GM21515 (cell line): ENCODE data around the gene FHAD1.

Experiments used
- ATAC-seq: cut with Tn5 transposase; IDR thresholded peaks from one replicate; pipeline ENCODE4 v1.9.1; 2021; ENCODE audit not compliant: unreplicated experiment

Gene FHAD1

DNA sequence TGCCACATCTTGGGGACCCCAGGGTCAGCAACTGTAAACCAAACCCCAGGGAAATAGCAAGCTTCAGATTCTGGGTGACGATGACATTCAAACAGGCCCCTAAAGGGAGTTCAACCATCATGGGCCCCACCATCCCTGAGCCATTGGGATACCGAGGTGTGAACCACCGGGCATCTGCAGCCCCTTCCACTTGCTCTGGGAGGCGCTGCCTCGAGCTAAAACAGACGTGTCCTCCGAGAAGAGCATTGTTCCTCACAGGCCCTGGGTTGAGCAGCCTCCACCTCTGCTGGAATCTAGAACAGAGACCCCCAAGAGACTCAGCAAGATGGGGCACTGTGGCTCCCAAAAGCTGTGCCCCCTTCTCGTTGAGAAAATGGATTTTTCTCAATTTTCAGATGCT lies 143.6 kb downstream of the FHAD1 start:
- ATAC-seq: no peak

DNA sequence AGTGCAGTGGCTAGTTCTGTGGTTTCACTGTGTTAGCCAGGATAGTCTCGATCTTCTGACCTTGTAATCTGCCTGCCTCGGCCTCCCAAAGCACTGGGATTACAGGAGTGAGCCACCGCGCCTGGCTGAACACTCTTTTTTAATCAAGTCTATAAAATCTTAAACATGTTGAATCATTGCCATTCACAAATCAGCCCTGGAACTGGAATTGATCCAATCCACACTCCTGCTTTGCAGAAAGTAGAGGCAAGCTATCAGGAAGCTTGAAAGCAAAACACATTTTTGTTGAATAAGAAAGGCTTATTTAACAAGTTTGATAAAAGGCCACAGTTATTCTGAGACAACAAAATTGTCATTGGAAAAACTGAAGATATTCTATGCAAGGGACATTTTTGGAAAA lies 144.3 kb downstream of the FHAD1 start:
- ATAC-seq: no peak

- ATAC-seq: no peak
Observed at GRCh38 chr1:15393475-15394257, 146.6 kb downstream of the FHAD1 start.

DNA sequence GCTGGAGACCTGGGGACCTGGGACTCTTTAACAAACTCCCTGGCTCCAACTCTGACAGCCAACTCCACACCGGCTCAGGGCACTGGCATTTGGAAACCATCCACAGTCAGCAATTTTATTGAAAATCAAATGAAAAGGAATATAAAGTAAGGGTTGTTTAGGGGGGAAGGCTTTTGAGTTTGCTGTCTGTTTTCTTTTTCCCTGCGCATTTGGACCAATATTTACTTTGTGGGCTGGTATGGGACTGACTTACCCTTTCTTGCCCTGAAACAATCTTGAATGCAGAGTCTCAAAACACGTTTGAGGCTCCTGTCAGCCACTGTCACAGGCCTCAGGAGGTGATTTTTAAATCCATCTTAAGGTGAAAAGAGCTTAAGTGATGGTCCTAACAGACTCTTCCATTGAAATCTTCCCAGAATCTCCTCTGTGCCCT lies 147.3 kb downstream of the FHAD1 start:
- no peak for ATAC-seq

DNA sequence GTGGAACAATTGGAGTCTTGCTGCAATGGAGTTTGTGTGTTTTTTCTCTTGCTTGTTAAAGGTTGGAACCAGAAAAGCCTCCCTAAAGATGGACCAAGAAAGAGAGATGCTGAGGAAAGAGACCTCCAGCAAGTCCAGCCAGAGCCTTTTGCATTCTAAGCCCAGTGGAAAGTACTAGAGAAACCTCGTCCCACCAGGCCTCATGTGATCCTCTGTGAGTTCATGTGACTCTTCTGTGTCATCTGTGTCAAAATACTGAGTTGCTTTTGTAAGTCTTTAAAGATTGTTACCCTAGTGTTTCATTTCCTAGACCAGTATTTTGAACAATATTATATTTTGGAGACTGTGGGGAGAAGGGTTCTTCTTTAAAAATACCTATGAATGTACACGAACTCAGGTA lies 150.2 kb downstream of the FHAD1 start:
- no peak for ATAC-seq

- ATAC-seq: no peak
Observed at GRCh38 chr1:15399710-15400109, 152.7 kb downstream of the FHAD1 start.

- no peak for ATAC-seq
Observed at GRCh38 chr1:15400627-15401026, 153.6 kb downstream of the FHAD1 start.

- no peak for ATAC-seq
Observed at GRCh38 chr1:15401391-15402055, 154.5 kb downstream of the FHAD1 start.

GRCh38 chr1:15402809-15403450 lies 155.9 kb downstream of the FHAD1 start:
- no peak for ATAC-seq

GRCh38 chr1:15403962-15404580 lies 157.0 kb downstream of the FHAD1 start:
- ATAC-seq: no peak

GRCh38 chr1:15405106-15405850 lies 158.3 kb downstream of the FHAD1 start:
- ATAC-seq: no peak

GRCh38 chr1:15406614-15407559 lies 159.9 kb downstream of the FHAD1 start:
- no peak for ATAC-seq

DNA sequence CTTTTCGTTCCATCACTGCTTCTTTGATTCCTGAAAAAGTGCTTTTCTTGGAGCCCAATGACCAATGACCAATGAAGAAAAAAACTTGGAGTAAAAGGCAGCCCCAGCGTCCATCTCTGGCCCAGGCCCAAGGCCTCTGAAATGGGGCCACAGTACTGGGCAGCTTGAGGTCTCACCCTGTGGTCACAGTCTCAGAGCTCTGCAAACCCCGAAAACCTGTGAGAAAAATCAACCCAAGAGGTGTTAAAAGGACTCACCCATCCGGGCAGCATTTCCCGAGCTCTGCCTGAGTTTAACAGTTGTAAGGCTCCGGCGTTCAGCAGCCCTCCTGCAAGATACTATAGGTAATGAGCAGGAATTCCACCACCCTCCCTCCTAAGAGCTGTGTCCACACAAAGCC lies 160.6 kb downstream of the FHAD1 start:
- no peak for ATAC-seq

GRCh38 chr1:15408890-15409387 lies 161.9 kb downstream of the FHAD1 start:
- no peak for ATAC-seq

- peak; percentile 76 for ATAC-seq
Observed at GRCh38 chr1:15409388-15410222, 162.6 kb downstream of the FHAD1 start, which contains the start of gene EFHD2. Gene EFHD2, plus strand, starts transcription at chr1:15409888. Its CDS starts 84 bp downstream, at chr1:15409972.

DNA sequence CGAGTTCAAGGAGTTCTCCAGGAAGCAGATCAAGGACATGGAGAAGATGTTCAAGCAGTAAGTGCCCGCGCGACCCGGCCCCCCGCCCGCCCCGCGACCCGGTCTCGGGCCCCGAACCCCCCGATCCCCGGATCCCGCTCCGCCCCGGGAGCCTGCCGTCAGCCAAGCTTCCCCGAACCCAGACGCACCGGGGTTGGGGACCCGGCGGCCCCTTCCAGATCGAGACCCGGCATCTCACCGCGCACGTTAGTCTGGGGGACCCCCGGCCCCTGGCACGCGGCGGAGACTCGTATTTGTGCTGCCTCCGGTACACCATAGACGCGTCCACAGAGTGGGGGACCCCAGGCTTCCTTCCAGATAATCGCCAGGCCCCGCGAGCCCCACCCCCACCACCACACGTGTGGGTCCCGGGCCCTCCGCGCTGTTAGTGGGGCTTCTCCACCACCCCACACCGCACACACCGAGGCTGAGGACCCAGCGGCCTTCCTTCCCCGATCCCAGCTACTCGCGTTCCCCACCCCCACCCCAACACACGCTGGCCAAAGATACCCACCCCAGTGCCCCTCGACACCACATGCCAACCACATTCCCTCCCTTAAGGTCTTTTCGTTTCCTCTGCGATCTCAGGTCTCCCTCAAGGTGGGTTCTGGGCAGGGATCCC lies 163.3 kb downstream of the FHAD1 start:
- ATAC-seq: peak; percentile 2

GRCh38 chr1:15410884-15411245 lies 163.8 kb downstream of the FHAD1 start:
- ATAC-seq: no peak

DNA sequence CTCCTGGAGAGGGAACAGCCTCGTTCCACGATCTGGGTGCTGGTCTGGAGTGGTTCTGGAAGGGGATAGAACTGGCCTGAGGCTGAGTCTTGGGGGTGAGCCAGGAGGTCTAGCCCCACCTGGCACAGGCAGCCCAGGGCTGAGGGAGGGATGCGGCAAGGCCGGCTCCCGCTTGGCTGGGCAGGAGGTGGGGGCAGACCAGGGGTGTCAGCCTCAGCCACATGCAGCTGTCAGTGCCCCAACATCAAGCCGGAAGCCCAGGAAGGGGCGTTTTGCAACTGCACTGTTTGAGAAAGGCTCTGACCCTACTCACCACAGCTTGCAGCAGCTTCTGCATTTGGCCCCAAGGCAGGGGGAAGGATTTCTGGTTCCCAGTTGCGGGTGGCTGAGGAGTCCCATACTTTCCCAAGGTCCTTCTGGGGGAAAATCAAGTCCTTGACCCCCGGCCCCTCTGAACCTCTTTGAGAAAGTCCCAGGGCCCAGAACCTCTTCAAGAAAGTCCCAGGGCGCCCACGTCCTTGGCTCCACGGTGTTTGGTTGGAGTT lies 164.6 kb downstream of the FHAD1 start:
- ATAC-seq: peak; percentile 45
